H1 (cell line): Measurements from ENCODE around the gene SPOCK1. TPM values are rescaled to one million over a fixed set of nuclear protein-coding genes. Genes with fewer than 3 reads are reported as not detected.

ENCODE experiments used
- CTCF ChIA-PET: fragments of 300-600 bp; sonication (Branson Sonifier 250); formaldehyde crosslinking; loops from one replicate; lab custom pipeline; 2021; ENCODE audit not compliant: partially characterized antibody; lab: Charles Lee
- POLR2A ChIA-PET: fragments of 300-600 bp; sonication (Branson Sonifier 250); formaldehyde crosslinking; loops from one replicate; lab custom pipeline; 2021; ENCODE audit warnings: inconsistent platforms; ENCODE audit not compliant: partially characterized antibody; lab: Charles Lee
- DNase-seq, 2 experiments: peaks; one replicate each; pipeline versions ENCODE4 v3.0.0 to v3.0.0-alpha.2; 2010 to 2022; ENCODE audit warnings: low spot score in 2 of 2, low read depth in 1 of 2, mixed read lengths in 1 of 2
- FAIRE-seq: peaks from 2 replicates; lab custom pipeline; 2011; peaks lifted over from hg19 to GRCh38; lab: Jason Lieb, UNC
- H2AFZ ChIP-seq: 2 replicates; pipeline ENCODE4 v1.8.1; 2012; ENCODE audit warnings: low read length, inconsistent platforms
- H2AK5ac ChIP-seq: 2 replicates; pipeline ENCODE4 v1.6.1; 2013; ENCODE audit warnings: low read depth, low read length
- H2BK120ac ChIP-seq: replicated peaks from 2 replicates; pipeline ENCODE3; 2013; ENCODE audit warnings: low read depth, low read length, inconsistent platforms
- H2BK12ac ChIP-seq: 2 replicates; pipeline ENCODE4 v1.6.1; 2013; ENCODE audit warnings: low read depth, low read length
- H2BK15ac ChIP-seq: 2 replicates; pipeline ENCODE4 v1.6.1; 2013; ENCODE audit warnings: low read length
- H2BK20ac ChIP-seq: 2 replicates; pipeline ENCODE4 v1.6.1; 2013; ENCODE audit warnings: low read length
- H2BK5ac ChIP-seq: 2 replicates; pipeline ENCODE4 v1.6.1; 2013; ENCODE audit warnings: low read depth, low read length
- H3K14ac ChIP-seq: 2 replicates; pipeline ENCODE4 v1.6.1; 2013; ENCODE audit warnings: inconsistent platforms; ENCODE audit not compliant: insufficient read length
- H3K18ac ChIP-seq: 2 replicates; pipeline ENCODE4 v1.6.1; 2013; ENCODE audit warnings: low read length; ENCODE audit errors: extremely low read depth
- H3K23ac ChIP-seq: 2 replicates; pipeline ENCODE4 v1.6.1; 2013; ENCODE audit warnings: inconsistent platforms; ENCODE audit not compliant: insufficient read length
- H3K23me2 ChIP-seq: 2 replicates; pipeline ENCODE4 v1.6.1; 2013; ENCODE audit warnings: low read depth, low read length
- H3K27ac ChIP-seq: 2 replicates; pipeline ENCODE4 v1.6.1; 2011; ENCODE audit warnings: low read depth, low read length, inconsistent platforms
- H3K27me3 ChIP-seq, 4 experiments: replicated peaks in 1 of 4; 1 replicate in 1 of 4; 2 replicates in 3 of 4; pipeline versions ENCODE4 v1.6.1 to v1.8.1; 2011 to 2013; ENCODE audit warnings: low read length in 3 of 4, mild to moderate bottlenecking in 3 of 4, inconsistent platforms in 2 of 4, mixed read lengths in 2 of 4, moderate library complexity in 1 of 4; ENCODE audit not compliant: control insufficient read depth in 3 of 4, insufficient read depth in 3 of 4; ENCODE audit errors: extremely low read depth in 1 of 4
- H3K36me3 ChIP-seq, 4 experiments: 2 replicates each; pipeline versions ENCODE4 v1.6.1 to v1.8.1; 2011 to 2013; ENCODE audit warnings: mild to moderate bottlenecking in 4 of 4, low read length in 3 of 4, moderate library complexity in 2 of 4, control low read depth in 1 of 4, inconsistent platforms in 1 of 4; ENCODE audit not compliant: insufficient read depth in 4 of 4, control insufficient read depth in 2 of 4
- H3K4ac ChIP-seq: replicated peaks from 2 replicates; pipeline ENCODE3; 2013; ENCODE audit warnings: low read length, low read depth, mixed read lengths, inconsistent platforms; ENCODE audit not compliant: insufficient read length
- H3K4me1 ChIP-seq, 4 experiments: replicated peaks in 1 of 4; 1 replicate in 1 of 4; 2 replicates in 3 of 4; pipeline versions ENCODE4 v1.6.1 to v1.8.1; 2011 to 2013; ENCODE audit warnings: low read length in 3 of 4, inconsistent platforms in 2 of 4, mixed read lengths in 1 of 4; ENCODE audit not compliant: insufficient read depth in 4 of 4, control insufficient read depth in 3 of 4
- H3K4me2 ChIP-seq, 2 experiments: 2 replicates each; pipeline versions ENCODE4 v1.6.1 to v1.8.1; 2011 to 2013; ENCODE audit warnings: low read depth in 2 of 2, low read length in 2 of 2, control low read depth in 1 of 2, inconsistent platforms in 1 of 2, mild to moderate bottlenecking in 1 of 2; ENCODE audit not compliant: insufficient read depth in 1 of 2
- H3K4me3 ChIP-seq, 4 experiments: fragments of 200-600, 300-600 bp in 1 of 4; sonication (generic), shearing (Covaris generic), sonication (Bioruptor Twin) in 1 of 4; 2 replicates each; pipeline versions ENCODE4 v1.5.1 to v1.8.1; 2011 to 2016; ENCODE audit warnings: low read length in 4 of 4, low read depth in 3 of 4, control low read depth in 2 of 4, inconsistent platforms in 2 of 4, mild to moderate bottlenecking in 2 of 4, mixed read lengths in 1 of 4, moderate library complexity in 1 of 4; ENCODE audit not compliant: insufficient read depth in 2 of 4; ENCODE audit errors: extremely low read depth in 1 of 4
- H3K56ac ChIP-seq: replicated peaks from 2 replicates; pipeline ENCODE3; 2013; ENCODE audit warnings: low read depth, mild to moderate bottlenecking, mixed read lengths, low read length, inconsistent platforms; ENCODE audit not compliant: insufficient read length
- H3K79me1 ChIP-seq: 2 replicates; pipeline ENCODE4 v1.6.1; 2013; ENCODE audit warnings: low read depth, low read length, control low read depth
- H3K79me2 ChIP-seq, 2 experiments: 2 replicates each; pipeline versions ENCODE4 v1.6.1 to v1.8.1; 2012 to 2013; ENCODE audit warnings: low read length in 2 of 2, mild to moderate bottlenecking in 2 of 2, inconsistent platforms in 1 of 2; ENCODE audit not compliant: insufficient read depth in 2 of 2, control insufficient read depth in 1 of 2
- H3K9ac ChIP-seq, 4 experiments: replicated peaks in 1 of 4; 1 replicate in 1 of 4; 2 replicates in 3 of 4; pipeline versions ENCODE4 v1.6.1 to v1.8.1; 2011 to 2013; ENCODE audit warnings: low read depth in 3 of 4, low read length in 3 of 4, control low read depth in 2 of 4, mild to moderate bottlenecking in 2 of 4, moderate library complexity in 2 of 4, inconsistent platforms in 1 of 4; ENCODE audit errors: extremely low read depth in 1 of 4
- H3K9me3 ChIP-seq, 2 experiments: 2 replicates each; pipeline versions ENCODE4 v1.6.1 to v1.8.1; 2012 to 2013; ENCODE audit warnings: mild to moderate bottlenecking in 2 of 2, moderate library complexity in 2 of 2, control low read depth in 1 of 2, inconsistent platforms in 1 of 2, low read depth in 1 of 2, low read length in 1 of 2, mixed read lengths in 1 of 2; ENCODE audit not compliant: insufficient read depth in 2 of 2
- H4K20me1 ChIP-seq, 2 experiments: replicated peaks in 1 of 2; 2 replicates each; pipeline versions ENCODE3 to v1.8.1; 2011 to 2013; ENCODE audit warnings: inconsistent platforms in 2 of 2, low read length in 2 of 2, mild to moderate bottlenecking in 1 of 2; ENCODE audit not compliant: insufficient read depth in 2 of 2, control insufficient read depth in 1 of 2
- H4K5ac ChIP-seq: 2 replicates; pipeline ENCODE4 v1.6.1; 2013; ENCODE audit warnings: low read length, low read depth, mixed read lengths, inconsistent platforms; ENCODE audit not compliant: insufficient read length
- H4K8ac ChIP-seq: 2 replicates; pipeline ENCODE4 v1.8.0; 2013; ENCODE audit warnings: mild to moderate bottlenecking, moderate library complexity, low read length, inconsistent platforms; ENCODE audit not compliant: insufficient read depth; ENCODE audit errors: extremely low read depth
- H4K91ac ChIP-seq: replicated peaks from 2 replicates; pipeline ENCODE3; 2013; ENCODE audit warnings: low read length, mixed read lengths, inconsistent platforms; ENCODE audit not compliant: insufficient read length
- ATF3 ChIP-seq: IDR thresholded peaks from 2 replicates; pipeline ENCODE4 v1.6.1; 2011; ENCODE audit warnings: low read depth, mild to moderate bottlenecking, low read length; ENCODE audit not compliant: insufficient read depth
- BACH1 ChIP-seq: IDR thresholded peaks from 2 replicates; pipeline ENCODE4 v1.6.1; 2012; ENCODE audit warnings: low read length, improper control_type of control experiment
- BCL11A ChIP-seq, 2 experiments: IDR thresholded peaks; one replicate each; pipeline ENCODE4 v1.6.1; 2011; ENCODE audit warnings: low read depth in 2 of 2, low read length in 2 of 2, mild to moderate bottlenecking in 2 of 2
- CEBPB ChIP-seq: IDR thresholded peaks from 2 replicates; pipeline ENCODE4 v1.6.1; 2012; ENCODE audit warnings: low read depth, low read length
- GTF2F1 ChIP-seq: IDR thresholded peaks from 2 replicates; pipeline ENCODE4 v1.6.1; 2012; ENCODE audit warnings: low read depth, low read length, improper control_type of control experiment, borderline replicate concordance
- KDM4A ChIP-seq: IDR thresholded peaks from one replicate; pipeline ENCODE4 v1.7.1; 2012; ENCODE audit warnings: low read depth, mild to moderate bottlenecking, moderate library complexity, low read length, inconsistent platforms; ENCODE audit not compliant: severe bottlenecking
- RBBP5 ChIP-seq: IDR thresholded peaks from 2 replicates; pipeline ENCODE4 v1.7.1; 2012; ENCODE audit warnings: low read depth, mild to moderate bottlenecking, inconsistent platforms, low read length, moderate library complexity, borderline replicate concordance
- SIN3A ChIP-seq, 2 experiments: IDR thresholded peaks in 1 of 2; conservative IDR thresholded peaks in 1 of 2; 2 replicates each; pipeline ENCODE4 v1.6.1; 2011 to 2012; ENCODE audit warnings: low read length in 2 of 2, improper control_type of control experiment in 1 of 2, low read depth in 1 of 2, mild to moderate bottlenecking in 1 of 2
- SP4 ChIP-seq: IDR thresholded peaks from 2 replicates; pipeline ENCODE4 v1.6.1; 2012; ENCODE audit warnings: low read length, inconsistent platforms
- YY1 ChIP-seq: IDR thresholded peaks from 2 replicates; pipeline ENCODE4 v1.6.1; 2011; ENCODE audit warnings: low read depth, mild to moderate bottlenecking, low read length
- WGBS, 2 experiments: shearing (Covaris generic) in 1 of 2; methylation state at CpG; one replicate each; pipeline versions ENCODE4 v1.1.6 to v1.1.7; 2013 to 2015; ENCODE audit warnings: low lambda C conversion rate in 2 of 2, mixed read lengths in 2 of 2, inconsistent platforms in 1 of 2, low coverage in 1 of 2, missing lambda C conversion rate in 1 of 2; ENCODE audit not compliant: insufficient replicate concordance in 2 of 2, insufficient coverage in 1 of 2, insufficient read length in 1 of 2; ENCODE audit errors: extremely low coverage in 1 of 2, missing lambda C conversion rate in 1 of 2; 5-methylcytosine and 5-hydroxymethylcytosine counted together
- polyA plus RNA-seq, 7 experiments: library from polyadenylated mRNA; depleted of rRNA in 3 of 7; stranded (reverse) in 5 of 7; unstranded in 2 of 7; fragments of >200 nt in 5 of 7; fragments of 200-250 nt in 2 of 7; gene quantifications; 1 replicate in 5 of 7; 2 replicates in 1 of 7; 4 replicates in 1 of 7; pipeline versions ENCODE4 v1.2.1 to v1.2.3, GENCODE V29; 2011 to 2013; ENCODE audit warnings: missing spikeins in 2 of 7, mixed read lengths in 2 of 7
- total RNA-seq: library from RNA; stranded (reverse); fragmentation: NEBNext Ultra II Directional; extraction: Animal tissue kit (Norgen Biotek cat#: 25700); gene quantifications from 2 replicates; pipeline ENCODE4 v1.2.1, GENCODE V29; 2021
- TF ChIP-seq, protein P1 (sequence below), 3 experiments: IDR thresholded peaks; 1 replicate in 2 of 3; 2 replicates in 1 of 3; pipeline versions ENCODE4 v1.5.1 to v1.6.1; 2011; ENCODE audit warnings: low read length in 3 of 3, mild to moderate bottlenecking in 3 of 3, inconsistent platforms in 2 of 3, low read depth in 1 of 3, moderate library complexity in 1 of 3; ENCODE audit not compliant: insufficient read depth in 1 of 3; ENCODE audit errors: control extremely low read depth in 1 of 3

The SPOCK1 gene
- total and polyA plus RNA-seq, 2 of the 8 experiments (the other 6 are each of a cell fraction or from before 2014, with no cell fraction given): 6.9 to 18.1 TPM

- no peak overlapping the region for H2BK120ac ChIP-seq
- no peaks in the 10 kb centered on the region for H4K20me1 ChIP-seq
- H3K4ac ChIP-seq: no peak overlapping the region
- H3K18ac ChIP-seq: no peak overlapping the region
- H2BK12ac ChIP-seq: no peak overlapping the region
- H3K4me1 ChIP-seq: peaks cover 0 to 5% (median 2%) of the 10 kb centered on the region in 4 experiments; a peak in 2 of 7 replicates
- H3K23me2 ChIP-seq: no peaks in the 10 kb centered on the region
- 75% methylated on average over 3 of the region's 3 CpGs; no CpG with 5 or more reads in 1 of the 2 experiments for WGBS, 2 experiments
- no peak overlapping the region for H3K23ac ChIP-seq
- H3K14ac ChIP-seq: no peak overlapping the region
- no peak overlapping the region for H3K4me2 ChIP-seq
- H2BK20ac ChIP-seq: no peak overlapping the region
- H2BK15ac ChIP-seq: no peak overlapping the region
- no peak overlapping the region for H2BK5ac ChIP-seq
- ChIA-PET POLR2A (interaction anchor here (0.9 kb wide), 1 partner anchor 26 kb away, joined by 3 read pairs; no protein-coding TSS in a partner anchor), CTCF (interaction anchor here (0.8 to 10.1 kb wide), 19 partner anchors 10 to 576 kb away, joined by 3 to 80 read pairs (median 4); partner anchors contain the start of gene SPOCK1)
- no peak overlapping the region for H2AFZ ChIP-seq
- no peaks in the 10 kb centered on the region for H3K36me3 ChIP-seq
- no peaks in the 10 kb centered on the region for H3K79me2 ChIP-seq
- H3K4me3 ChIP-seq: no peak overlapping the region
- H3K56ac ChIP-seq: no peak overlapping the region
- no peak overlapping the region for H4K5ac ChIP-seq
- H3K9ac ChIP-seq: no peak overlapping the region
- H4K91ac ChIP-seq: no peak overlapping the region
- FAIRE-seq (no peak), DNase-seq (no peak)
- no peaks in the 10 kb centered on the region for H3K9me3 ChIP-seq
- H4K8ac ChIP-seq: no peak overlapping the region
- no peak overlapping the region for H2AK5ac ChIP-seq
- no peak overlapping the region for H3K27ac ChIP-seq
- no peaks in the 10 kb centered on the region for H3K79me1 ChIP-seq
- H3K27me3 ChIP-seq: no peaks in the 10 kb centered on the region; a peak in 1 of 7 replicates
- TF ChIP-seq SP4 (no peak), GTF2F1 (no peak), CEBPB (no peak), RBBP5 (no peak), SIN3A (conservative IDR thresholded peaks at IDR 0.05 in 1 of 2, IDR thresholded peaks at IDR 0.05 in 1 of 2; ENCODE audit: low read depth in 1 of 2, low read length in 2 of 2) (no peak), BCL11A (IDR thresholded peaks at IDR 0.05; ENCODE audit: low read depth in 2 of 2, low read length in 2 of 2) (no peak), ATF3 (no peak), KDM4A (no peak), BACH1 (no peak), YY1 (no peak)
- TF ChIP-seq, protein P1, sequence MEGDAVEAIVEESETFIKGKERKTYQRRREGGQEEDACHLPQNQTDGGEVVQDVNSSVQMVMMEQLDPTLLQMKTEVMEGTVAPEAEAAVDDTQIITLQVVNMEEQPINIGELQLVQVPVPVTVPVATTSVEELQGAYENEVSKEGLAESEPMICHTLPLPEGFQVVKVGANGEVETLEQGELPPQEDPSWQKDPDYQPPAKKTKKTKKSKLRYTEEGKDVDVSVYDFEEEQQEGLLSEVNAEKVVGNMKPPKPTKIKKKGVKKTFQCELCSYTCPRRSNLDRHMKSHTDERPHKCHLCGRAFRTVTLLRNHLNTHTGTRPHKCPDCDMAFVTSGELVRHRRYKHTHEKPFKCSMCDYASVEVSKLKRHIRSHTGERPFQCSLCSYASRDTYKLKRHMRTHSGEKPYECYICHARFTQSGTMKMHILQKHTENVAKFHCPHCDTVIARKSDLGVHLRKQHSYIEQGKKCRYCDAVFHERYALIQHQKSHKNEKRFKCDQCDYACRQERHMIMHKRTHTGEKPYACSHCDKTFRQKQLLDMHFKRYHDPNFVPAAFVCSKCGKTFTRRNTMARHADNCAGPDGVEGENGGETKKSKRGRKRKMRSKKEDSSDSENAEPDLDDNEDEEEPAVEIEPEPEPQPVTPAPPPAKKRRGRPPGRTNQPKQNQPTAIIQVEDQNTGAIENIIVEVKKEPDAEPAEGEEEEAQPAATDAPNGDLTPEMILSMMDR (IDR thresholded peaks at IDR 0.05; ENCODE audit: control extremely low read depth in 1 of 3, insufficient read depth in 1 of 3, low read depth in 1 of 3, low read length in 3 of 3): no peak
These were observed 152.8 kb downstream of the SPOCK1 start for GRCh38 chr5:137346281-137346680.
